Keratinocyte (primary cell): ENCODE results near the gene BTRC. TPM values are rescaled to one million over a fixed set of nuclear protein-coding genes. Genes with fewer than 3 reads are reported as not detected.

Source experiments
- DNase-seq: peaks from one replicate; pipeline ENCODE4 v3.0.0-alpha.2; 2011; ENCODE audit warnings: low read depth, missing footprints, low spot score
- FAIRE-seq: peaks from 2 replicates; lab custom pipeline; 2011; peaks lifted over from hg19 to GRCh38; lab: Jason Lieb, UNC
- H2AFZ ChIP-seq: 2 replicates; pipeline ENCODE4 v1.6.0; 2012; ENCODE audit warnings: low read length, control low read depth, inconsistent platforms; ENCODE audit not compliant: control insufficient read depth
- H3K27ac ChIP-seq: 2 replicates; pipeline ENCODE4 v1.5.1; 2011; ENCODE audit warnings: low read length; ENCODE audit not compliant: control insufficient read depth, insufficient read depth
- H3K27me3 ChIP-seq: 3 replicates; pipeline ENCODE4 v1.6.0; 2011; ENCODE audit warnings: low read length; ENCODE audit not compliant: control insufficient read depth, insufficient read depth; ENCODE audit errors: extremely low read depth
- H3K36me3 ChIP-seq, 2 experiments: 2 replicates in 1 of 2; 3 replicates in 1 of 2; pipeline ENCODE4 v1.5.1; 2011; ENCODE audit warnings: low read length in 2 of 2, mild to moderate bottlenecking in 1 of 2; ENCODE audit not compliant: control insufficient read depth in 2 of 2, insufficient read depth in 2 of 2; ENCODE audit errors: extremely low read depth in 1 of 2
- H3K4me1 ChIP-seq: 3 replicates; pipeline ENCODE4 v1.5.1; 2011; ENCODE audit warnings: low read length; ENCODE audit not compliant: control insufficient read depth, insufficient read depth; ENCODE audit errors: extremely low read depth
- H3K4me2 ChIP-seq: 3 replicates; pipeline ENCODE4 v1.6.0; 2011; ENCODE audit warnings: low read depth, low read length; ENCODE audit not compliant: control insufficient read depth, insufficient read depth; ENCODE audit errors: extremely low read depth
- H3K4me3 ChIP-seq, 3 experiments: fragments of 200-600 bp in 1 of 3; sonication (generic) in 1 of 3; 2 replicates in 2 of 3; 3 replicates in 1 of 3; pipeline ENCODE4 v1.5.1; 2011 to 2016; ENCODE audit warnings: low read length in 3 of 3, mild to moderate bottlenecking in 3 of 3, control low read depth in 2 of 3, inconsistent platforms in 1 of 3, low read depth in 1 of 3, mixed read lengths in 1 of 3, mixed run types in 1 of 3, moderate library complexity in 1 of 3; ENCODE audit not compliant: control insufficient read depth in 2 of 3, insufficient read depth in 2 of 3; ENCODE audit errors: extremely low read depth in 1 of 3
- H3K79me2 ChIP-seq: 2 replicates; pipeline ENCODE4 v1.6.0; 2012; ENCODE audit warnings: low read length; ENCODE audit not compliant: control insufficient read depth, insufficient read depth
- H3K9ac ChIP-seq: 3 replicates; pipeline ENCODE4 v1.6.0; 2011; ENCODE audit warnings: low read length; ENCODE audit not compliant: control insufficient read depth, insufficient read depth; ENCODE audit errors: extremely low read depth
- H3K9me1 ChIP-seq: 3 replicates; pipeline ENCODE4 v1.6.0; 2011; ENCODE audit warnings: low read length; ENCODE audit not compliant: control insufficient read depth, insufficient read depth; ENCODE audit errors: extremely low read depth
- H3K9me3 ChIP-seq: 2 replicates; pipeline ENCODE4 v1.5.1; 2012; ENCODE audit warnings: low read depth, low read length; ENCODE audit not compliant: control insufficient read depth
- H4K20me1 ChIP-seq: 3 replicates; pipeline ENCODE4 v1.6.0; 2011; ENCODE audit warnings: low read length; ENCODE audit not compliant: control insufficient read depth, insufficient read depth; ENCODE audit errors: extremely low read depth
- CTCF ChIP-seq, 3 experiments: IDR thresholded peaks in 1 of 3; conservative IDR thresholded peaks in 1 of 3; optimal IDR thresholded peaks in 1 of 3; 2 replicates in 2 of 3; 3 replicates in 1 of 3; pipeline versions ENCODE3 to v1.5.1; 2011; ENCODE audit warnings: low read length in 3 of 3, mild to moderate bottlenecking in 3 of 3, moderate library complexity in 2 of 3, control low read depth in 1 of 3, inconsistent platforms in 1 of 3; ENCODE audit not compliant: insufficient read depth in 2 of 3; ENCODE audit errors: extremely low read depth in 1 of 3
- EZH2 ChIP-seq: IDR thresholded peaks from one replicate; pipeline ENCODE4 v1.6.1; 2012; ENCODE audit warnings: inconsistent platforms, mild to moderate bottlenecking, low read length, moderate library complexity
- dilution Hi-C: fragments of 300-500 bp; cut with MboI; formaldehyde crosslinking; loops from one replicate; pipeline ENCODE4 v1.7.0; 2020; ENCODE audit warnings: low sequenced_read_pairs; ENCODE audit not compliant: extremely low pct_ligation_motif_present
- polyA plus RNA-seq, 5 experiments: library from polyadenylated mRNA; depleted of rRNA in 3 of 5; stranded (reverse) in 3 of 5; stranded (forward) in 1 of 5; unstranded in 1 of 5; fragments of >200 nt; gene quantifications; 1 replicate in 1 of 5; 2 replicates in 3 of 5; 3 replicates in 1 of 5; pipeline versions ENCODE4 v1.2.1 to v1.2.3, GENCODE V29; 2011 to 2012; ENCODE audit warnings: missing spikeins in 2 of 5, low read depth in 1 of 5, low replicate concordance in 1 of 5

The BTRC gene
- polyA plus RNA-seq, 1 donor (not counting 4 experiments of a cell fraction or from before 2014, with no cell fraction given): 21.7 TPM

- peaks cover 24% of the 10 kb centered on the region for H3K79me2 ChIP-seq
- H2AFZ ChIP-seq: no peak overlapping the region
- no peak overlapping the region for H3K4me2 ChIP-seq
- TF ChIP-seq CTCF (optimal IDR thresholded peaks at IDR 0.05 in 1 of 3, IDR thresholded peaks at IDR 0.05 in 1 of 3, conservative IDR thresholded peaks at IDR 0.05 in 1 of 3; ENCODE audit: extremely low read depth in 1 of 3, insufficient read depth in 2 of 3, low read length in 3 of 3): no peak
- no peak for TF ChIP-seq EZH2
- no peaks in the 10 kb centered on the region for H3K9me3 ChIP-seq
- H3K4me3 ChIP-seq: no peak overlapping the region
- no peaks in the 10 kb centered on the region for H3K36me3 ChIP-seq
- H3K9me1 ChIP-seq: peaks cover 2% of the 10 kb centered on the region
- H3K4me1 ChIP-seq: peaks cover 9% of the 10 kb centered on the region
- no peaks in the 10 kb centered on the region for H4K20me1 ChIP-seq
- dilution Hi-C loops: no loop called here
- FAIRE-seq: no peak
- H3K9ac ChIP-seq: no peak overlapping the region
- H3K27me3 ChIP-seq: no peaks in the 10 kb centered on the region
- DNase-seq: no peak
- no peak overlapping the region for H3K27ac ChIP-seq
Observed at GRCh38 chr10:101356132-101356531, 2.2 kb downstream of the BTRC start.

GRCh38 chr10:101357958-101358357 lies 4.0 kb downstream of the BTRC start:
- Histone ChIP-seq H3K9me1 (peaks cover 2% of the 10 kb centered on the region), H4K20me1 (no peaks in the 10 kb centered on the region), H3K9ac (no peak overlapping the region), H3K27ac (no peak overlapping the region), H3K36me3 (no peaks in the 10 kb centered on the region), H3K79me2 (peaks cover 24% of the 10 kb centered on the region), H3K4me3 (no peak overlapping the region), H3K4me2 (no peak overlapping the region), H3K27me3 (no peaks in the 10 kb centered on the region), H2AFZ (no peak overlapping the region), H3K9me3 (no peaks in the 10 kb centered on the region), H3K4me1 (peaks cover 9% of the 10 kb centered on the region)
- FAIRE-seq: no peak
- dilution Hi-C loops: no loop called here
- TF ChIP-seq CTCF (optimal IDR thresholded peaks at IDR 0.05 in 1 of 3, IDR thresholded peaks at IDR 0.05 in 1 of 3, conservative IDR thresholded peaks at IDR 0.05 in 1 of 3; ENCODE audit: extremely low read depth in 1 of 3, insufficient read depth in 2 of 3, low read length in 3 of 3): no peak
- TF ChIP-seq EZH2: no peak
- DNase-seq: no peak
